HG03342 (cell line): Measurements from ENCODE around the gene CDK17.

Source experiments
- ATAC-seq: cut with Tn5 transposase; IDR thresholded peaks from one replicate; pipeline ENCODE4 v1.9.1; 2021; ENCODE audit warnings: mild to moderate bottlenecking, moderate library complexity; ENCODE audit not compliant: unreplicated experiment

The CDK17 gene

DNA sequence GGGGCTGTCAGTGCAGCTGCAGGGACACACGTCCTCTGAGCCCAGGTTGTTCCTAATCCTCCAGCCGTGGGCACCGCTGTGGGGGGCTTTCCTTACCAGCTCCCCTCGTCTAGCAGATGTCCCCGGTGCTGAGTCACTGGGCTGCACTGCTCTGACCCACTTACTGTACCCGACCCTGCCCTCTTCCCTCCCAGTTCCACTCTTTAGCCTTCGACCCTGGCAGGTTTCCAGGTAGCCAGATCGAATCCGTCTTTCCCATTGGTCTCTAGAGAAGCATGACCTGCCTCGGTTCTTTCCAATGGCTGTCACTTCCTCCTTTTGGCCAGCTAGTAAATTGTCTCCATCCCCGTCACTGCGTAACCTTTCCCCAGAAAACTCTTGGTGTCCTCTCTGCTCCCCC is 157.6 kb downstream of the CDK17 start:
- no peak for ATAC-seq

DNA sequence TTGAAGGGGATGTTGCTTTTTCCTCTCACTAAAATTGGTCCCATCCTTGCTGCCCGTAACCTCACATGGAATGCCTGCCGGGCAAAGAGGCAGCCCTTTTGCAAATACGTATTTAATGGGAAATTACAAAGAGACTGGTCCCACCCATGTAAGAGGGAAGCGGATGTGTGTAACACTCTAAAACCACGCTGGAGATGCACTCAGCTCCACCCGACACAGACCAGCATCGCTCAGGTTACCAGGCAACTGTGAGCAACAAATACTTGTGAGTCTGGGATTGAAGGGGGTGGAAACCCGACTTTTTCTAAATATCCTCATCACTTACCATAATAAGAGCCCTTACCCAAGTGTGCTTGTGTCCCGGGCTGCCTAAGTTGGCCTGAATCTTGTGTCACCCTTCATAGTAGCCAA is 158.4 kb downstream of the CDK17 start:
- no peak for ATAC-seq

DNA sequence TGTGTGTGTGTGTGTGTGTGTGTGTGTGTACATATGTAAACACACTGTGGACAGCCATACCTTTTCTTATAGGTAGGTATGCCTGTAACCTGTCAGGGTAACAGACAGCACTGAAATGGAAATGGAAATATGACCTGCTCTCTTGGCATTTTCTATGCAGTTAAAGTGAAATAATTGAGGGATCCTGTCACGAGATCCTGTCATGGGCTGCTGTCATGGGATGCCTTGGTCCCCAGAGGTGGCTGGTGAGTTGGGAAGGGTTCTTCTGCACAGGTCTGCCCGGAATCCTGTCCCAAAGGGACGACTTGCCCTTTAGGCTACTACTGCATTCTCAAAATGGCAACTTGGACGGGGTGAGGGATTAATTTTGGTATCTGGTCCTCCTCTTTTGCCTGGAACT is 158.8 kb downstream of the CDK17 start:
- ATAC-seq, result no peak

DNA sequence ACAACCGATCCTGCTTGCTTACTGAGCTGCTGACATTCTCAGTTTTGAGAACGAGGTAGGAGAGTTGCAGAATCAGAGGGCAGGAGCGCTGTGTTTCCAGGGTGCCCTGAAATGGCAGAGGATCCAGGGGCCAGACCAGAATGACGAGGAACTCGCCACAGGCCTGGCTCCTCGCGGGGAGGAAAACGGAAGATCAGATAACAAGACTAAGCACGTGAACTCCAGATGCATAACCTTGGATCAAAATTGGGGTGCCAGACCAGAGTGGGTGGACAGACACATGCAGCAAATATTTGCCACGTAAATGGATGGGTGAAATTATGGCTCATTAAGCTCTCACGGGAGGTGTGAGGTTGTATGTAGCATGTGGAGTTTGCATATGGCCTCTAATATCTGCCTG is 159.6 kb downstream of the CDK17 start:
- ATAC-seq, result no peak

DNA sequence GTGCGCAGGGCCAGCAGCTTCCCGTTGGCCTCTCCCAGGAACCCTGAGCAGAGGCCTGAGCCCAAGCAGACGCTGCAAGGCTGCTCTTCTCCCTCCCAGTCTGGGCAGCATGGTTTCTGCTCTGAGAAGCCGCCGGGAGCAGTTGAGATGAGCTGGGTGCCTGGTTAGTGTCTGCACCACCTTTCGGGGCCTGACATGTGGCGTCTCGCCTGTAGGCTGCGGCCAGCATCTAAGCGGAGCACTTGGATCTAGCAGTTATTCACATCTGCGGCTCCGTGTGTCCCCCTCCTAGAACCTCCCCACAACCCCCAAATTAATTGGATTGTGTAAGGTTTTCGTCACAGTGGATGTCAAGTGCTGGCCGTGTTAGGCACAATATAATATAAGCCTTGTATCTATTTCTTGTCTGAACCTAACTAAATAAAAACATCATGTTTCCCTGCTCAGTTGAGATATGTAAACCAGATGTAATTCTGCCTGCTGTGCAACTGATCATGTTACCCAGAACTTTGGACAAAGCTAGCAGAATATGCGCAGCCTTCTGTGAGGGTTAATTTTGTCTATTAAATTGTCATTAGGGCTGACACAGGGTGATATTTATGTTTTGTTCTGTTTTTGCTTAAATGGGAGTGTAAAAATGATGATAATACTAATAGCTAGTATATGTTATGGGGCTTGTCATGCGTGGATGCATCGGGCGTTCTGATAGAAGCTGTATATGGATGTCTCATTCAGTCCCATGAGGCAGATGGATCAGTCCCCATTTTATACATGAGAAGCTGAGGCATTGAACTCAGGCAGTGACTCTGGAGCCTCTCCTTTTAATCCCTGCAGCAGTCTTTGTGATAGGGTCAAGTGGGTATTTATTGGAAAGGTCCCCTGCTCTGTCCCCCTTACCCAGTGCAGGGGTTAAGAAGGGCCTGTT is 160.3 kb downstream of the CDK17 start:
- no peak for ATAC-seq

DNA sequence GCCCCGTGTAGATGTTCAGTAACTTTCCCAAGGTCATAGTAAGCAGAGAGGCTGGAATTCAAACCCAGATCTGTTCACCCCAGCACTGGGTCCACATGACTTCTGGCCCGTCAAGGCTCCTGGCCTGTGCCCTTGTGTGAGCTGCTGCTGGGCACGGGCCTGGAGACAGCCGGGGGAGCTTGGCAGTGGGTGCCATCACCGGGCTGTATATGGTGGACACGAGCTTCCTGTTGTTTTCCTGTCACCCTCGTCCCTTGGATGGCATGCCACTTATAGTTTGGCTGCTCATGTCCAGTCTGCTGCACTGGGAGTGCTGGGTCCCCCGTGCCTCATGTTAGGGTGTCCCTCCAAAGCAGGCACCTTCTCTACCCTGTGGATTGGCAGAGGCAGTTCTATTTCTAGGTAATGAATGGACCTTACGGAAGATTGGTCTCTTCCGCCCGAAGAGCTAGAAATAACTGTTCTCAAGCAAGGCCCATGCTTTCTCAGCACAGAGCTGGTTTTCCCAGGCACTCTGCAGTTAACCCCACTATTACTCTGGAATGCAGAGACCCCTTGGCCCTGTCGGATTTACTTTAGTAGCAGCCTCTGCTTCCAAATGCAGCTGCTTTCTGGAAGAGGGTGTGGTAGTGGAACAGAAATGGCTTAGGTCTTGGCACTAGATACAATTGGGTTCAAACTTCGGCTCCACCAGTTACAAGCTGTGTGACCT is 161.7 kb downstream of the CDK17 start:
- no peak for ATAC-seq

DNA sequence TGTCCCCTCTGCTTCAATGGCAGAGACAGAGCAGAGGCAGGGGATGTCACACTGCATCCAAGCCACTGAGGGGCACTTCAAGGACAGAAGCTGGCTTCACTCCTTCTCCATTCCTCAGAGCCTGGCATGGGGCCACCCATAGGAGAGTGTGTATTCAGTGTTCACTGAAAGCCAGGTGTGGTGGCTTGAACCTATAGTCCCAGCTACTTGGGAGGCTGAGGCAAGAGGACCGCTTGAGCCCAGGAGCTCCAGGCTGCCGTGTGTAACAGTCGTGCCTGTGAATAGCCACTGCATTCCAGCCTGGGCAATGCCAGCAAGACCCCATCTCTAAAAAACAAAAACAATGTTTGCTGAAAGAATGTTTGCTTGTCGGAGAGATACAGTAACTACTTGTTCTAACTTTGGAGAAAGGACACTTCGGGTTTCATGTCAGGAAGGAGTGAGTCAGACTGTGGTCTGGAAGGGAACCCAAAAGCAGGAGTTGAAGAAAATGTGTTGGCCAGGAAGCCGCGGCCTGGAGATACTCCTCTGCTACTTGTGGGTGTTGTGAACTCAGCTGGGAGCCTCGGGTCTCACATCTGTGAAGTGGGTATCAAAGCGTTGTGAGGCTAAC is 162.7 kb downstream of the CDK17 start:
- no peak for ATAC-seq

DNA sequence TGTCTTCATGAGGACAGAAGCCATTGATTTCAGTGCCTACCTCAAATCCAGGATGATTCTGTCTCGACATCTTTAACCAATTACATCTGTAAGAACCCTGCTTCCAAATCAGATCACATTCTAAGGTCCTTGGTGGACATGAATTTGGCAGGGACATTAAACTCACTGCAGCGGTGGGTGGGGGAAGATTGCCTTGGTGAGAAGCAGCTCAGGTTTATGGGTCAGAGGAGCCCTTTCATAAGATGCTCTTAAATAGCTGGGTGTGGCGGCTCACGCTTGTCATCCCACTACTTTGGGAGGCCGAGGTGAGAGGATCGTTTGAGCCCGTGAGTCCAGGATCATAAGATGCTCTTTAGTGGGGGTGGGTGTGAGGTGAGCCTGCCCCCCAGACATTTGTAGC is 163.2 kb downstream of the CDK17 start:
- no peak for ATAC-seq

DNA sequence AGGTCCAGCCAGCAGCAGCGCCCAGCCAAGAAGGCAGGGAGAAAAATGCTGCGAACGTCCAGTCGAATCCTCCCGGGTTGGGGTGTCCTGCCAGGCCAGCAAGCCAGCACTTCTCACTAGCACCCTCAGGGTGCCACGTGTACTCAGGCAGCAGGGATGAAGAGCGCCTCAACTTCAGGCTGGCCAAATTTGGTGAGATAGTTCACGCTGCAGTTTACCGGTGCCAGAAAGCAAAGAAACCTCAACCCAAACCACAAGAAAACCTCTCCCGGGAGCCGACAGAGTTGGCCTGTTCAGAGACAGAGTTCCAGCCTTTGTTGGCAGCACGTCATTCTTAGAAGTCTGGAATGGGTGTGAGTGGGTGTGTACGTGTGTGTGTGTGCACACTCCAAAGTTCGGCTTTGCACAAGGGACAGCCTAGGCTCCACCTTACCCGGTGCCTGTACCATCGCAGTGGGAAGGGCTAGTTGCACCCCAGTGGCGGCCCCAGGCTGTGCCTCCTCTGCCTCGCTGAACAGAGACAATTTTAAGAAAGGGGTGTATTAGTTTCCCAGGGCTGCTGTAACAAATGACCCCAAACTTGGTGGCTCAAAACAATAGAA is 163.9 kb downstream of the CDK17 start:
- ATAC-seq, result no peak

DNA sequence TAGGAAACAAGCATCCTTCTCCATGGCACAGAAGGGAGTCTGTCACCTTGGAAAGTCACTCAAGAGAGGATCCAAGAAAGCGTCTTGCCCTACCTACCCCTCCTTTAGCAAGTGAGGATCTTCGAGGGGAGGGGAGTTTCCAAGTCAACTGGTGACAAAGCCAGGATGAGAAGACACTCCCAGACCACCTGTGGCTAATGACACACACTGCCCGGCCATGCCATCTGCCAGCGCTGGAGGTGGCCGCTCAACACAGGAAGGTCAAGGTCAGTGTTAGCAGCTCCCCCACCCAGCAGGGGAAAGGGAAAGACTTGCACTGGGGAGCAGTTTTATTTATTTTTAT is 164.8 kb downstream of the CDK17 start:
- ATAC-seq, result no peak

DNA sequence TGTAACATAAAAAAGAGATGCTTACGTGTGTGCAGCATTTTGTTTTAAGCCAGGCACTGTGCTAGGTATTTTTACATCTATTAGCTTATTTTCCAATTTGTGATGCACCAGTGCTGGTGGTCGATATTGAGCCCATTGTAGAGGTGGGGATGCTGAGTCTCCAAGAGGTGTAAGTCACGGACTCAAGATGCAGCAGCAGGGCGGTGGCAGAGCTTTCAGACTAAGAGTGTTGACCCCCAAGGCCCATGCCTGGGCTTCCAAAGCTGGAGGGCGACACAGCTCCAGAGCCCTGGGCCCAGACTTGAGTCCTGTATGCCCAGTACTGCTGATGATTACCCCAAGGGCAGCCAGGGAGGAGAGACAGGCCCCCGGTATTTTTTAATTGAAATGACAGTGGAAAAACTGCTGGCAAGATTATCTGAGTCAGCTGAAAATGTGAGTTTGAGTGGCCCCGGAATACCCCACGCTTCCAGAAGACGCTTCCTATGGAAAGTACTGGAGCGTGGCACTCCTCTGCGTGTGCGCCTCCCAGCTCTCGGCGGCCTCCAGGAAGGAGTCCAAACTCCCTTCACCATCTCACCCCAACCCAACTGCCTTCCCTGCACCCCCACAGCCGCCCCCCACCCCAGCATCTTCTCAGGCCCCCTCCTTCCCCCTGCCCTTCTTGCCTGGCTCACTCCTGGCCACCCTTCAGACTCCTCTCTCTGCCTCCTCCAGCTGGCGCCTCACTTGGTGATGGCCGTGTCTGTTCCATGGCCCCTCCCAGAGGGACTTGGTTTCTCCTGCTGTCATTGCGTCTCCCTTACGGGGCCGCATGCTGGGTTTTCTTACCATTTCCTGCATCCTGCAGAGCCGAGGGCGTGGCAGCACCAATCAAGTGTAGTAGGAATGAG is 165.4 kb downstream of the CDK17 start:
- ATAC-seq, result no peak

DNA sequence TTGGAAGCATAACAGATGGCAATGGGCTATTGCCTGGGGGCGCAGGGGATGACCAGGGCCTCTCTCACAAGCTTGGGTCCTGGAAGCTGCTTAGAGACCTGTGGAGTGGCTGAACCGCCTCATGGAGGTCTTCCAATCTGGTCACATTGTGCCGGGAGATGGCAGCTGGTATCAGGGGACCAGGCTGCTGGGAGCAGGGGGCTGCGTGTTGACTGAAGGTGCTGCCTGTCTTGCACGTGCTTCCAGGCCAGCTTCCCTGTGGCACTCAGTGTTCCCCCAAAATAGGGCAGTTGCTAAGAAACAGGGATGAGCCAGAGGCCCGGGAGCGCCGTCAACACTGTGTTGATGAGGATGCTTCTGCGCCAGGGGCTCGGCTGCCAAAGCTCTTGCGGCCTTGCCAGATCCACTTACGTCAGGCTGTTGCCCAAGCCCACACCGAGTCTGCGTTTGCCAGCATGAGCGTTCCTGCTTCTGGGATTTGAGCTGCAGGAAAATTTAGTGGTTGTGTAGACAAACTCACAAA is 166.2 kb downstream of the CDK17 start:
- ATAC-seq, result no peak

DNA sequence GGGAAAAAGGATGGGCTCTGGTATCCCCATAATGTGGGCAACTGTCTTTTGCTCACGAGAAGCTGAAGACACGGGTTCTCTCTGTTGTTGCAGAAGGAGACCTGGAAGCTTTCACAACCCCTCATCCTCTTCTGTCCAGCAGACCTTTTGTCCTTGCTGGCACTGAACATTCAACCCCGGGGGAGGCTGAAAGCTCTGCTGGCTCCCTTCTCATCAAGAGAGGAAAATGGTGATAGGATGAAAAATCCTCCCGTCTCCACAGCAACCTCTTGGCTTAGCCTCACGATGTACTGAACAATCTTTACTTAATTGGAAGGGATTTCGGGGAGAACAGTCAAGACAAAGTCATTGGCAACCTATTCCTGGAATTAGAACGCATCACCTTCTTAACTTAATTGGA is 167.1 kb downstream of the CDK17 start:
- no peak for ATAC-seq

DNA sequence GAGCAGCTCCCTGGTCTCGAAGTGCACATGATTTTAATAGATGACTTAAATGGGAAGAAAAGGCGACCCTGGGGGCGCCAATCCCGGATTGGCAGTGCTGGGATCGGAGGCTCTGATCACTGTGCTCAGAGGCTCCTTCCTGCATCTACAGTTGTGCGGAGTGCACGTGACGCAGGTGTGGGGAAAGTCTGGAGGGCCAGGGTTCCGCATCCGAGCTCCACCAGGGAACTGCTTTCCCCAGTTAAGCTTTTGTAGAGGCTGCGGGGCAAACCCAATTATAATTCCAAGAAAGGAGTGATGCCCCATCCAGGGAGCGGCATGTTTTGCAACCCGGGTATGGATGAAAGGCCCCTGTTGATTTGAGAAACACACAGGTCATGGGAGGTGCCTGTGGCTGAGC is 169.6 kb downstream of the CDK17 start:
- no peak for ATAC-seq

DNA sequence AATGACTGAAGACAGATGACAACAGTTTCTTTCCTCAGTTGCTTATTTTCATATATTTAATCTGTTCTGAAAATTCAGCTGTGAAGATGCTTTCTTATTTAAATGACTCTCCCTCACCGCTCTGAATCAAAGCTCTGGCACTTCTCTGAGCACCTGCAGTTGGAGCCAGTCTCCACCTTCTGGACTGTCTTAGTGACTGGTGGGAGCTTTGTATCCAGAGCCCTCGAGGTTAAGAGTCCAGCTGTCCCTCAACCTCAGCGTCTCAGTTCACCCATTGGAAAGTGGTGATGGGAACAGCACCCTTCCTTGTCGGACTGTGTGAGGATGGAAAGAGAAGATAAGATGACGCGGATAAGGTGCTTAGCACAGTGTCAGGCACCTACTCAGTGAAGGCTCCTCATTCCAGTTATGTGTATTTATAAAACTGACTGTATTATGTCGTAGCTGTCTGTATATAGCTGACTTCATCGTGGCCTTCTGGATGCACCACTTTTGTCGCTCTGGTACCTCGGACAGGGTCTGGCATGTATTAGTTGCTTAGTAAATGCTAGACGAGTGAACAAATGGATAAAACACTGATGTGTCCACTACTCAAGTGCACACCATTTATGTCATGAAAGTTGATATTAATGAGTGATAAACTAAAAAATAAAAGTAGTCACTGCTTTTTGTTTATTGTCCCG is 171.5 kb downstream of the CDK17 start:
- no peak for ATAC-seq
